ENCODE data around the gene OR1F1. TPM values are rescaled to one million over a fixed set of nuclear protein-coding genes. Genes with fewer than 3 reads are reported as not detected.

OR1F1 gene
- total RNA-seq, 2 experiments from 2014 or later: not detected

GRCh38 chr16:3140603-3141427 lies 47.2 kb upstream of the OR1F1 start:
- Histone ChIP-seq H3K9me3 (ENCODE audit: control insufficient read depth in 1 of 2, insufficient read depth in 1 of 2, low read length in 2 of 2) (no peaks in the 10 kb centered on the region), H3K4me3 (ENCODE audit: low read length) (no peak overlapping the region), H3K27me3 (ENCODE audit: control insufficient read depth in 1 of 2, insufficient read depth in 2 of 2, low read length in 2 of 2) (no peaks in the 10 kb centered on the region), H3K36me3 (ENCODE audit: insufficient read depth, low read length) (peaks cover 39% of the 10 kb centered on the region), H3K4me1 (ENCODE audit: insufficient read depth, low read length) (peaks cover 3% of the 10 kb centered on the region), H3K27ac (ENCODE audit: low read depth in 1 of 2, low read length in 2 of 2) (no peak overlapping the region)
- DNase-seq (peak in 1 of 14 experiments; percentile 29), ATAC-seq (ENCODE audit: poor library complexity) (no peak)
- Mint-ChIP-seq H3K4me1 (ENCODE audit: low read depth) (peaks cover 8% of the 10 kb centered on the region), H3K4me3 (no peak overlapping the region), H3K27me3 (no peaks in the 10 kb centered on the region), H3K9me3 (no peaks in the 10 kb centered on the region), H3K27ac (no peak overlapping the region), H3K36me3 (ENCODE audit: low read depth) (peaks cover 37% of the 10 kb centered on the region)
- ChIA-PET POLR2A (interaction anchor here (1.0 kb wide), 1 partner anchor 10 kb away, joined by 3 read pairs; no protein-coding TSS in a partner anchor), CTCF (interaction anchor here (0.5 kb wide), 1 partner anchor 38 kb away, joined by 3 read pairs; no protein-coding TSS in a partner anchor)
- intact Hi-C loops (cut with DNase I, micrococcal nuclease): no loop called here
- no peak for TF ChIP-seq CTCF (IDR thresholded peaks at IDR 0.05)

GRCh38 chr16:3141781-3142311 lies 46.2 kb upstream of the OR1F1 start:
- intact Hi-C loops (cut with DNase I, micrococcal nuclease): no loop called here
- no peak overlapping the region for H3K27ac Mint-ChIP-seq
- DNase-seq: peak in 1 of 14 experiments; percentile 17
- H3K27ac ChIP-seq (ENCODE audit: low read depth in 1 of 2, low read length in 2 of 2): no peak overlapping the region
- ATAC-seq (ENCODE audit: poor library complexity): no peak
- H3K36me3 Mint-ChIP-seq (ENCODE audit: low read depth): peaks cover 37% of the 10 kb centered on the region
- ChIA-PET CTCF (no interaction called here), POLR2A (no interaction called here)
- no peaks in the 10 kb centered on the region for H3K9me3 ChIP-seq (ENCODE audit: control insufficient read depth in 1 of 2, insufficient read depth in 1 of 2, low read length in 2 of 2)
- H3K36me3 ChIP-seq (ENCODE audit: insufficient read depth, low read length): peaks cover 39% of the 10 kb centered on the region
- H3K4me1 ChIP-seq (ENCODE audit: insufficient read depth, low read length): no peaks in the 10 kb centered on the region
- no peaks in the 10 kb centered on the region for H3K9me3 Mint-ChIP-seq
- no peaks in the 10 kb centered on the region for H3K27me3 ChIP-seq (ENCODE audit: control insufficient read depth in 1 of 2, insufficient read depth in 2 of 2, low read length in 2 of 2)
- no peak overlapping the region for H3K4me3 Mint-ChIP-seq
- no peak overlapping the region for H3K4me3 ChIP-seq (ENCODE audit: low read length)
- peaks cover 2% of the 10 kb centered on the region for H3K4me1 Mint-ChIP-seq (ENCODE audit: low read depth)
- no peak for TF ChIP-seq CTCF (IDR thresholded peaks at IDR 0.05)
- H3K27me3 Mint-ChIP-seq: no peaks in the 10 kb centered on the region

- ChIA-PET POLR2A (no interaction called here), CTCF (interaction anchor here (0.5 kb wide), 1 partner anchor 34 kb away, joined by 5 read pairs; no protein-coding TSS in a partner anchor)
- Histone ChIP-seq H3K9me3 (ENCODE audit: control insufficient read depth in 1 of 2, insufficient read depth in 1 of 2, low read length in 2 of 2) (no peaks in the 10 kb centered on the region), H3K27ac (ENCODE audit: low read depth in 1 of 2, low read length in 2 of 2) (no peak overlapping the region), H3K27me3 (ENCODE audit: control insufficient read depth in 1 of 2, insufficient read depth in 2 of 2, low read length in 2 of 2) (no peaks in the 10 kb centered on the region), H3K4me3 (ENCODE audit: low read length) (no peak overlapping the region), H3K36me3 (ENCODE audit: insufficient read depth, low read length) (peaks cover 39% of the 10 kb centered on the region), H3K4me1 (ENCODE audit: insufficient read depth, low read length) (no peaks in the 10 kb centered on the region)
- Mint-ChIP-seq H3K4me1 (ENCODE audit: low read depth) (no peaks in the 10 kb centered on the region), H3K9me3 (no peaks in the 10 kb centered on the region), H3K27me3 (no peaks in the 10 kb centered on the region), H3K4me3 (peak overlapping the region; percentile 66), H3K36me3 (ENCODE audit: low read depth) (peaks cover 35% of the 10 kb centered on the region), H3K27ac (no peak overlapping the region)
- ATAC-seq (ENCODE audit: poor library complexity): no peak
- intact Hi-C loops (cut with DNase I, micrococcal nuclease): no loop called here
- TF ChIP-seq CTCF (IDR thresholded peaks at IDR 0.05): no peak
- DNase-seq: peak in 1 of 14 experiments; percentile 10
These were observed 45.7 kb upstream of the OR1F1 start for GRCh38 chr16:3142327-3142726.

Data from CD4-positive, alpha-beta T cell (primary cell).